ENCODE results near the gene KCNIP3. TPM values are rescaled to one million over a fixed set of nuclear protein-coding genes. Genes with fewer than 3 reads are reported as not detected.

KCNIP3 gene
- polyA plus RNA-seq, 3 donors: 15.5 to 23.4 (median 19.1) TPM

- no peak for DNase-seq
Measured at GRCh38 chr2:95273566-95274290, 23.4 kb upstream of the KCNIP3 start.

DNA sequence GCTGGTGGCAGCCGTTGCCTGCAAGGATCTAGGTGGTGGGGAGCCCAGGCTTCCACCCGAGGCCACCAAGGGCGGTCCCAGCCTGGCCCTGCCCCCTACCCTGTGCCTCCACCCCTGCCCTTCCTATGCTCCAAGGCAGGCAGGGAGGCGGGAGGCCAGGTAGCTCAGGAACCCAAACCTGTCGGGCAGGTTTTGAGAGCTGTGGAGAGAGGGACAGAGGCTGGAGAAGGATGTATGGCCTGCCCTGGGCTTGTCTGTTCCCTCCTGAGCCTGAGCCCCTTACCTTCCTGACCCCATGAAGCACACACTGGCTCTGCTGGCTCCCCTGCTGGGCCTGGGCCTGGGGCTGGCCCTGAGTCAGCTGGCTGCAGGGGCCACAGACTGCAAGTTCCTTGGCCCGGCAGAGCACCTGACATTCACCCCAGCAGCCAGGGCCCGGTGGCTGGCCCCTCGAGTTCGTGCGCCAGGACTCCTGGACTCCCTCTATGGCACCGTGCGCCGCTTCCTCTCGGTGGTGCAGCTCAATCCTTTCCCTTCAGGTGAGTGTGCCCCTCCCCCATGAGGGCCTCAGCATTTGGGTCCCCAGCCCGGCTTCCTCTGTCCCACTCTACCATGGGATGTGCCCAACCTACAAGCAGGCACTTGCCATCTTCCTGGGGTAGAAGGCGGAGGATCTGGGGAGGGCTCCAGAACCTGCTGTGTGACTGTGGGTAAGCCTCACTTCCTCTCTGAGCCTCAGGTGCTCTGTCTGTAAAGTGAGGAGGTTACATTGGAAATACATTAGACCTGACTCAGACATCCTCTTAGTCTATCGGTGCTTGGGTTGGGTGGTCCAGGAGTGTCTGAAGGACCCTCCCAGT is 22.6 kb upstream of the KCNIP3 start, which contains the start of gene PROM2:
Gene PROM2, plus strand, starts transcription at position 159 of the 860 bp plus-strand sequence. Its CDS starts 137 bp downstream, at position 296.
- DNase-seq: peak; percentile 76

- no peak for DNase-seq
Measured at GRCh38 chr2:95275151-95275515, 22.0 kb upstream of the KCNIP3 start.

- no peak for DNase-seq
Measured at GRCh38 chr2:95275601-95276243, 21.4 kb upstream of the KCNIP3 start.

- no peak for DNase-seq
Measured at GRCh38 chr2:95276244-95276887, 20.8 kb upstream of the KCNIP3 start.

GRCh38 chr2:95276888-95277245 is 20.3 kb upstream of the KCNIP3 start:
- no peak for DNase-seq

DNA sequence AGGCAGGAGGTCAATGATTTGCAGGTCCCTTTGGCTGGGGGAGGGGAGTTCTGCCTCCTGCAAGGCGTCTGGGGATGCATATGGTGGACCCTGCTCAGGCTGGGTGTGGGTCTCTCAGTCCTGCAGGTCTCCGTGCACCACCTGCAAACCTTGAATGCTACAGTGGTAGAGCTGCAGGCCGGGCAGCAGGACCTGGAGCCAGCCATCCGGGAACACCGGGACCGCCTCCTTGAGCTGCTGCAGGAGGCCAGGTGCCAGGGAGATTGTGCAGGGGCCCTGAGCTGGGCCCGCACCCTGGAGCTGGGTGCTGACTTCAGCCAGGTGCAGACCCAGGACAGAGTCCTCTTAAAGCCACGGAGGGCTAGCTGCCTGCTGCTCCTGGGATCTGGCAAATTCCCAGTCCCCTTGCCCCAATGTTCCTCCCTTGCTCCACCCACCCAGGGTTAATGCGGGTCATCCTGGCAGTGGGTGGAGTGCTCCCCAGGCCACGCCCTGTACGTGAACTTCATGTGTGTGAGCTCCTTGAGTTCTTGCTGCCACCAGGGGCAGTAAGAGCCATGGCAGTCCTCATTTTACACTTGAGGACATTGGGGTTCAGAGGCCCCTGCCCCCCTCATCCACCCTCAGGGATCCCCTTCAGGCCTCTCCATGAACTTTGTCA is 19.8 kb upstream of the KCNIP3 start:
- DNase-seq: no peak

- no peak for DNase-seq
Measured at GRCh38 chr2:95278051-95278471, 19.1 kb upstream of the KCNIP3 start.

GRCh38 chr2:95278637-95279225 is 18.4 kb upstream of the KCNIP3 start:
- no peak for DNase-seq

GRCh38 chr2:95279435-95280035 is 17.6 kb upstream of the KCNIP3 start:
- no peak for DNase-seq

- no peak for DNase-seq
Measured at GRCh38 chr2:95281071-95281470, 16.1 kb upstream of the KCNIP3 start.

GRCh38 chr2:95281786-95282185 is 15.4 kb upstream of the KCNIP3 start:
- no peak for DNase-seq

DNA sequence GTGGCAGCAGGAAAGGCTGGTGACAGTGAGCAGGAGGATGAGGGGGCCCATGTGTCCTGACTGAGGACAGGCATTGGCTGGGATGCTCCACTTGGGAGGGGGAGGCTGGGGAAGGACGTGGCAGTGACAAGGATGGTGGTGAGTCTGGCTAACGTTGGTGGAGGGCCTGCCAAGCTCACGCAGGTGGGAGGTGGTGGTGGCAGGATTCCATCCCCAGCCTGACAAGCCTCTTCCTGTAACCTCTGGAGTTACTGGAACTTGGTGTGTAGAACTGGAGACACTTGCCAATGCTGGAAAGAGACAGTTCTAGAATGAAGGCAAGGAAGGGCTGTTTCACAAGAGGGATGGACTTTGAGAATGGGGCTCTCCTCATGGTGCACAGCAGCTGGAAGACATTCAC is 14.7 kb upstream of the KCNIP3 start:
- DNase-seq: no peak

GRCh38 chr2:95283562-95283961 is 13.6 kb upstream of the KCNIP3 start:
- no peak for DNase-seq

GRCh38 chr2:95284886-95285541 is 12.1 kb upstream of the KCNIP3 start:
- DNase-seq: no peak

- DNase-seq: no peak
Measured at GRCh38 chr2:95285542-95285932, 11.6 kb upstream of the KCNIP3 start.

GRCh38 chr2:95287336-95287735 is 9.8 kb upstream of the KCNIP3 start:
- DNase-seq: no peak

- no peak for DNase-seq
Measured at GRCh38 chr2:95287806-95288205, 9.3 kb upstream of the KCNIP3 start.

GRCh38 chr2:95289253-95289652 is 7.9 kb upstream of the KCNIP3 start:
- no peak for DNase-seq

GRCh38 chr2:95291222-95291621 is 5.9 kb upstream of the KCNIP3 start:
- no peak for DNase-seq
